D721Med (cell line): ENCODE data around the gene AKAP1.

Source experiments
- DNase-seq: peaks from one replicate; pipeline ENCODE4 v3.0.0; 2011; ENCODE audit warnings: low spot score; ENCODE audit not compliant: insufficient read length
- FAIRE-seq: peaks from 2 replicates; lab custom pipeline; 2011; peaks lifted over from hg19 to GRCh38; lab: Jason Lieb, UNC
- CTCF ChIP-seq: IDR thresholded peaks from 2 replicates; pipeline ENCODE4 v1.5.1; 2012; ENCODE audit warnings: mild to moderate bottlenecking, control low read depth; ENCODE audit not compliant: insufficient read depth; ENCODE audit errors: missing control alignments

Gene AKAP1

GRCh38 chr17:57136355-57136754, 51.3 kb downstream of the AKAP1 start:
- no peak for TF ChIP-seq CTCF
- no peak for FAIRE-seq
- DNase-seq, result no peak

DNA sequence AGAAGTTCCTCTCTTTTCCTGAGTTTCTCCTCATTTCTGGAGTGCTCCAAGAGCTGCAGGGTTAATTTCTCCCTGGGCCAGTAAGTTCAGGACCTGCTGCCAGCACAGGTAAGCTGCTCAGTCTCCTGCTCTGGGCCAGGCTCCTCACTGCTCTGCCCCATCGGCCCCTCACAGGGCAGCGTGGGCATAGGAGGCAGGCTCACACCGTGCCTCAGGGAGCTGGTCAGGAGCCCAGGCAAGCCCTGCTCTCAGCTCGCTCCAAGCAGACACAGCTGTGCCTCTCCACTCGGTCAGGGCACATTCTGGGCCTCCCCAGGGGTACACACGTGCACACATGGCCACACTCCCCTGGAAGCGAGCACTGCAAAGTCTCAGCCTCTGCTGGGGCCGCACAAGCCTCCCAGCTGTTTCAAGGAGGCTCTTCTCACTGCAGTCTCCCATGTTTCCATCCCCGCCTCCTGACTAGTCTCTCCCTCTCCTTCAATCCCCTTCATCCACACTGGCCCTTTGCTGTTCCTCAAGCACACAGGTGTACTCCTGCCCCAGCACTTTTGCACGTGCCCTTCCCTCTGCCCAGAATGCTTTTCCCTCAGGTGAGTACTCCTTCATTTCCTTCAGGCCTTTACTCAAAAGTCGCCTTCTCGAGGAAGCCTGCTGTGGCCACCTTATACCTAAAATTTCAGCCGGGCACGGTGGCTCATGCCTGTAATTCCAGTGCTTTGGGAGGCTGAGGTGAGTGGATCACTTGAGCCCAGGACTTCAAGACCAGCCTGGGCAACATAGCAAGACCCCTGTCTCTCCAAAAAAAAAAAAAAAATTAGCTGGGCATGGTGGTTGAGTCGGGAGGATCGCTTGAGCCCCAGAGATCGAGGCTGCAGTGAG, 53.2 kb downstream of the AKAP1 start:
- DNase-seq (no peak), FAIRE-seq (no peak)
- TF ChIP-seq CTCF, result no peak

GRCh38 chr17:57138956-57139576, 54.0 kb downstream of the AKAP1 start:
- no peak for DNase-seq
- FAIRE-seq, result no peak
- no peak for TF ChIP-seq CTCF

GRCh38 chr17:57140316-57140715, 55.3 kb downstream of the AKAP1 start:
- FAIRE-seq, result no peak
- no peak for TF ChIP-seq CTCF
- no peak for DNase-seq

GRCh38 chr17:57142925-57143324, 57.9 kb downstream of the AKAP1 start:
- DNase-seq, result no peak
- FAIRE-seq, result no peak
- TF ChIP-seq CTCF, result no peak

- no peak for FAIRE-seq
- no peak for TF ChIP-seq CTCF
- DNase-seq, result no peak
These were observed 58.3 kb downstream of the AKAP1 start for GRCh38 chr17:57143361-57143760.

GRCh38 chr17:57143919-57144318, 58.9 kb downstream of the AKAP1 start:
- TF ChIP-seq CTCF, result no peak
- FAIRE-seq, result no peak
- no peak for DNase-seq
